Measurements from ENCODE around the gene GRIP2. TPM values are rescaled to one million over a fixed set of nuclear protein-coding genes. Genes with fewer than 3 reads are reported as not detected.
"Not testable (repeated sequence)": the region's sequence is repeated elsewhere in the genome, so short reads cannot be mapped to it uniquely, and the experiment has no call there.

GRIP2 gene
- total RNA-seq, 2 experiments from 2014 or later = not detected

GRCh38 chr3:14518893-14519292, 21.2 kb downstream of the GRIP2 start:
- Mint-ChIP-seq H3K4me1 (ENCODE audit: low read depth) (no peaks in the 10 kb centered on the region), H3K4me3 (no peak overlapping the region), H3K27ac (no peak overlapping the region), H3K27me3 (peaks cover 2% of the 10 kb centered on the region), H3K9me3 (no peaks in the 10 kb centered on the region), H3K36me3 (ENCODE audit: low read depth) (no peaks in the 10 kb centered on the region)
- ChIA-PET POLR2A (no interaction called here), CTCF (interaction anchor here (2.2 kb wide), 1 partner anchor 10 kb away, joined by 13 read pairs; no protein-coding TSS in a partner anchor)
- no peak for TF ChIP-seq CTCF (IDR thresholded peaks at IDR 0.05)
- no peak for ATAC-seq
- intact Hi-C loops (cut with micrococcal nuclease) = no loop called here
- DNase-seq = no peak

GRCh38 chr3:14518432-14518802, 21.7 kb downstream of the GRIP2 start:
- ChIA-PET CTCF (interaction anchor here (2.2 kb wide), 1 partner anchor 9 kb away, joined by 13 read pairs; no protein-coding TSS in a partner anchor), POLR2A (no interaction called here)
- Mint-ChIP-seq H3K27ac (no peak overlapping the region), H3K9me3 (no peaks in the 10 kb centered on the region), H3K4me3 (no peak overlapping the region), H3K4me1 (ENCODE audit: low read depth) (no peaks in the 10 kb centered on the region), H3K36me3 (ENCODE audit: low read depth) (no peaks in the 10 kb centered on the region), H3K27me3 (peaks cover 2% of the 10 kb centered on the region)
- no peak for ATAC-seq
- intact Hi-C loops (cut with micrococcal nuclease) = no loop called here
- no peak for TF ChIP-seq CTCF (IDR thresholded peaks at IDR 0.05)
- no peak for DNase-seq

GRCh38 chr3:14517601-14518431, 22.3 kb downstream of the GRIP2 start:
- H3K27me3 Mint-ChIP-seq = no peaks in the 10 kb centered on the region
- no peak overlapping the region for H3K27ac Mint-ChIP-seq
- H3K9me3 Mint-ChIP-seq = no peaks in the 10 kb centered on the region
- ATAC-seq (no peak), DNase-seq (no peak)
- H3K36me3 Mint-ChIP-seq (ENCODE audit: low read depth) = no peaks in the 10 kb centered on the region
- no peak for TF ChIP-seq CTCF (IDR thresholded peaks at IDR 0.05)
- intact Hi-C loops (cut with micrococcal nuclease) = no loop called here
- no peak overlapping the region for H3K4me3 Mint-ChIP-seq
- POLR2A ChIA-PET = no interaction called here
- H3K4me1 Mint-ChIP-seq (ENCODE audit: low read depth) = no peaks in the 10 kb centered on the region
- CTCF ChIA-PET = no interaction called here

- H3K36me3 Mint-ChIP-seq (ENCODE audit: low read depth) = no peaks in the 10 kb centered on the region
These were observed 23.3 kb downstream of the GRIP2 start for GRCh38 chr3:14516738-14517345.

GRCh38 chr3:14515526-14515925, 24.6 kb downstream of the GRIP2 start:
- H3K27me3 Mint-ChIP-seq; H3K4me1 Mint-ChIP-seq (ENCODE audit: low read depth); ATAC-seq; POLR2A ChIA-PET; CTCF ChIA-PET; H3K9me3 Mint-ChIP-seq; DNase-seq; H3K36me3 Mint-ChIP-seq (ENCODE audit: low read depth); intact Hi-C loops (cut with micrococcal nuclease); H3K4me3 Mint-ChIP-seq; H3K27ac Mint-ChIP-seq: not testable (repeated sequence)

More at GRCh38 chr3:14516738-14517345, 23.3 kb downstream of the GRIP2 start:
- no peak for TF ChIP-seq CTCF (IDR thresholded peaks at IDR 0.05)
- no peaks in the 10 kb centered on the region for H3K27me3 Mint-ChIP-seq
- H3K9me3 Mint-ChIP-seq = no peaks in the 10 kb centered on the region
- no peaks in the 10 kb centered on the region for H3K4me1 Mint-ChIP-seq (ENCODE audit: low read depth)
- no peak overlapping the region for H3K4me3 Mint-ChIP-seq
- ATAC-seq = no peak
- DNase-seq = no peak
- ChIA-PET POLR2A (no interaction called here), CTCF (no interaction called here)
- H3K27ac Mint-ChIP-seq = no peak overlapping the region
- intact Hi-C loops (cut with micrococcal nuclease) = no loop called here

Measured in activated CD8-positive, alpha-beta T cell treated with anti-CD3 and anti-CD28 coated beads for 36 hours (primary cell).